NCI-H1092 treated with DMSO at 0.1 percent for 48 hours (cell line): ENCODE measurements around the gene TRIM47.
"Not testable (repeated sequence)": the region's sequence is repeated elsewhere in the genome, so short reads cannot be mapped to it uniquely, and the experiment has no call there.

Source experiments
- DNase-seq: peaks from one replicate; lab custom pipeline; 2025; lab: John Stamatoyannopoulos, UW

TRIM47 gene

DNA sequence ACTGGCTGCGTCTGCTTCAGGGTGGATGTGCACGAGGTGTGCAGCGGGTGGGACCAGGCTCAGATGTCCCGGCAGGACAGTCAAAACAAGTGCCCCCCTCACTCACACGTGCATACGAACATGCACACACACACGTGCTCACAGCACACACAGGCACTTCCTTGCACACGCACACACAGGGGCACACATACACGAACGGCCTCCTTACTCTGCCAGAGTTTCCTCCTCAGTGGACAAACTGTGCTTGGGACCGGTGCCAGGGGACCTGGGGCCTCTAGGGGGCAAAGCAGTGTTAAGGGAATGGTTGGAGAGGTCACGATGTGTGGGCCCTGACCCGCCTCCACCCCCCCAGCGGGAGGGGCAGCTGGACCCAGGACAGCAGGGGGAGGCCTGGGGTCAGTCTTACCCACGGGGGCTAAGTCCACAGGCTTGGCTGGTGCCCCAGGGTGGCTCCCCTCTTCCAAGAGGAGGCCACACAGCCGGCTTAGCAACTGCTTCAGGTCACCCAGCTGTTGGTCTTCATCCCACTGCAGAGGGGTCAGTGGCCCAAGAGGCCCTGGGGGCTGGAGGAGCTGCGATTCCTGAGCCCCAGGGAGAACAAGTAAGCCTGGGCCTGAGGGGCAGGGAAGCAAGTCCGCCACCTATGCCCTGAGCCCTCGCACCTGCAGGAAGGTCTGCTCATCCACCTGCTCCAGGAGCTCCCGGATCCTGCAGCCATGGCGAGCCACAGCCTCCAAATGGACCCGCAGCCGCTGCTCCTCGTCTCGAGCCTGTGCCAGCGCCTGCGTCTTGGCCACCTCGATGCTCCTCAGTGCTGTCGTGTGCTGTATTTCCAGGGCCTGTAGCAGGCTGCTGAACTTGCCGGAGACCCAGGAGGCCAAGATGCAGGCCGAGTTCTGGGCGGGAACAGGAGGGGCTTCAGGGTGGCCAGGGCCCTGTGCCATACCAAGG is 13.5 kb upstream of the TRIM47 start:
- no peak for DNase-seq

DNA sequence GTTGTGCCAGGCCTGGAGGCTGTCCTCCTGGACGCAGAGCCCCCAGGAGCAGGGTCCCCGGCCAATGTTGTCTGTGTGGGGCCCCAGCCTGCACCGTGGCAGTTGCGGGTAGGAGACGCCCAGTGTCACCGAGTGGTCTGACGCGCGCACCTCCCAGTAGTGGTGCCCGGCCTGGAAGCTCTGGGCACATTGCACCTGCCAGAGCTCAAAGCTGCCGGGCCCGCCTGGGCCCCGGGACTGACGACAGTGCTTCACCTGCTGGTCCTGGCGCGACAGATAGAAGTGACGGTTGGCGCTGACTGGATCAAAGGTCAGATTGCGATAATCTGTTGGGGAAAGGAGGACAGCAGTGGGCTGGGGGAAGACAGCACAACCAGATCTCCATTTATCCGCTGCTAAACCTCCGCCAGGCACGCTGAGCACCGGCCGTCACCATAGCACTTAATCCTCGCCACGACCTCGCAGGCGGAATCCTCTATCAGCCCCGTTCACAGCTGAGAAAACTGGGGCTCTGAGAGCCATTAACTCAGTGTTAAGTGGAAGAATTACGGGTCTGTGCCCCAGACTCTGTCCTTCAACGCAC is 12.7 kb upstream of the TRIM47 start:
- DNase-seq, result no peak

DNA sequence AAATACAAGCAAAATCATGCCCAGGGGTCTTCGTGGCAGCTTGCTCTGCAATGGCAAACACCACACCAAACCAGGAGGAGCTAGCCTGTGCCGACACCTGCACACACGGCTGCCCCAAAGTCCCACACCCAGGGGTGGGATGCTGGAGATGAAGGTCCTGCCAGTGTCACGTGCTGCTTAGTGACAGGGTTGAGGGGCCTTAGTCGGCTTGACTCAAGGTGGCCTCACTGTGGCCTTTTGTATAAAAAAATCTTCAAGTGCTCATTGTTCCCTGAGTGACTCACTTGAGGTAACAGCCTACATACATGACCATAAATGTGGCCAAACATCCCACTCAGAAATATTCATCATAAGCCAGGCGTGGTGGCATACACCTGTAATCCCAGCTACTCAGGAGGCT is 11.1 kb upstream of the TRIM47 start:
- no peak for DNase-seq

DNA sequence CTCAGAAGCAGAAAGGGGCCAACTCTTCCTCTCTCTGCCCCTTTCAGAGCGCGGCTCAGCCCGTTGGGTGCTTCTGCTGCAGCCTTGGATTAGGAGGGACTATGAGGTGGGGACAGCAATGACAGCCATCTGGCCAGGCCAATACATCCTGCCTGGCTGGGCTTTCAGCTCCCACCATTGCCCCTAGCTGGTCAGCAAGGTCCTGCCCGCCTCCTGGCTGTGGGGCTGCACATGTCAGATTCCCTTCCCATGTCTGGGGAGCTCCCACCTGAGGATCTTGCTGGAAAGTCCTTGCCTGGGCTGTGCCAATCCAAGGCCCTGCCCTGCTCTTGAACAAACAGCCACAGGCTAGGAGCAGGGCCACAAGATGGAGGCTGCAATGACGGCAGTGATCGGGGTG is 10.1 kb upstream of the TRIM47 start:
- no peak for DNase-seq

DNA sequence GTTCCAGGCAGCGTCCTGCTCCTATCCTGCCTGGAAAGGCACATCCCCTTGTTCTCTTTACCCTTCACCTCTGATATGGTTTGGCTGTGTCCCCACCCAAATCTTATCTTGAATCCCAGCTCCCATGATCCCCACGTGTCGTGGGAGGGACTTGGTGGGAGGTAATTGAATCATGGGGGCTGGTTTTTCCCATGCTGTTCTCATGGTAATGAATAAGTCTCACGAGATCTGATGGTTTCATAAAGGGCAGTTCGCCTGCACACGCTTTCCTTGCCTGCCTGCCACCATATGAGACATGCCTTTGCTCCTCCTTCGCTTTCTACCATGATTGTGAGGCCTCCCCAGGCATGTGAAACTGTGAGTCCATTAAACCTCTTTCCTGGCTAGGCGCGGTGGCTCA is 7.5 kb upstream of the TRIM47 start:
- not testable (repeated sequence) for DNase-seq

DNA sequence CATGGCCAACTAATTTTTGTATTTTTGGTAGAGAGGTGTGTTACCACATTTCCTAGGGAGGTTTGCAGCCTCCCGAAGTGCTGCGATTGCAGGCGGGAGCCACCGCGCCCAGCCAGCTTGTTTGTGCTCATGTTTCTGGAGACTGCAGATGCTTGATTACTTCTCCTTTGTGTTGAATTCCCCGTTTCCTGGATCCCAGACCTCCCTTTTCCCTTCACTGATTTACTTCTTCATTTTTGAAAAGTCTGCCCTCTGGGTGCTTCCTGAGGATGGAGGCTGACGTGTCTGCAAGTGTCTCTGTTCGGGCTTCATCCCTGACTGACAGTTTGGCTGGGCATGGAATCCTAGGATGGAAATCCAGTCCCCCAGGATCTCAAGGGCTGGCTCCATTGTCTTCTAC is 7.0 kb upstream of the TRIM47 start:
- DNase-seq, result no peak

DNA sequence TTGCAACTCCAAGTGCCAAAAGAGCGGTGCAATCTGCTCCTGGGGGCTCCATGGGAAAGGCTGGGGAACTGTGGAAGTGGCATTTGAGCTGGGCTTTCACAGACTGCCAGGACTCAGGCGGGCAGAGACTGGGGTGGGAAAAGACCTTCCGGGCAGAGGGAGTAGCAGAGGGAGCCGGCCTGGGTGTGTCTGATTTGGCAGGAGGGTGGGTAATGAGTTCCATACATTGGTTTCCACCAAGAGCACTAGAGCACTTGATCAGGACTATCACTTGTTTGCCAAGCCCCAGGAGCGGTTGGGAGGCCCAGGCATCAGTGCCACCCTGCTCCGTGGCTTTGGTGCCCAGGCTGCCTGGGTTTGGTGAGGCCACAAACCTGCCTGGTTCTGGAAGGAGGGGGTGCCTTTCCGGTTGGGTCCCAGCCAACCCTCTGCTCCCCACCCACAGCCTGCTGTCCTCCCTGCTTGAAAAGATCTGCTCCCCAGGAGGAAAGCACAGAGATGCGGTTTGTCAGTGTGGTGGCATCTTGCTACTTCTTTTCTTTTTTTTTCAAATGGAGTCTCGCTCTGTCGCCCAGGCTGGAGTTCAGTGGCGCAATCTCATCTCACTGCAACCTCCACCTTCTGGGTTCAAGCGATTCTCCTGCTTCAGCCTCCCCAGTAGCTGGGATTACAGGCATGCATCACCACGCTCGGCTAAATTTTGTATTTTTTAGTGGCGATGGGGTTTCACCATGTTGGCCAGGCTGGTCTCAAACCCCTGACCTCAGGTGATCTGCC is 3.5 kb upstream of the TRIM47 start:
- DNase-seq, result no peak

DNA sequence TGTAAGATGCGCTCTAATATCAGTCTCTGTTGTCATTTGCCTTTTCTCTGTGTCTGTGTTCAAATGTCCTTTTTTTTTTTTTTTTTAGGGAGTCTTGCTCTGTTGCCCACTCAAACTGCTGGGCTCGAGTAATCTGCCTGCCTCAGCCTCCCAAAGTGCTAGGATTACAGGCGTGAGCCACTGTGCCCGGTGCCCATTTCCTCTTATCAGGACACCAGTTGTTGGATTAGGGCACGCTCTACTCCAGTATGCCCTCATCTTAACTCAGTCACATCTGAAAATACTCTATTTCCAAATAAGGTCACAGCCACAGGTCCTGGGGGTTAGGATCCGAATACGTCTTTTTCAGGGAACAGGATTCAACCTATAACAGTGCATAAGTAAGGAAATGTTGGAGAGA is 1.9 kb upstream of the TRIM47 start:
- no peak for DNase-seq

DNA sequence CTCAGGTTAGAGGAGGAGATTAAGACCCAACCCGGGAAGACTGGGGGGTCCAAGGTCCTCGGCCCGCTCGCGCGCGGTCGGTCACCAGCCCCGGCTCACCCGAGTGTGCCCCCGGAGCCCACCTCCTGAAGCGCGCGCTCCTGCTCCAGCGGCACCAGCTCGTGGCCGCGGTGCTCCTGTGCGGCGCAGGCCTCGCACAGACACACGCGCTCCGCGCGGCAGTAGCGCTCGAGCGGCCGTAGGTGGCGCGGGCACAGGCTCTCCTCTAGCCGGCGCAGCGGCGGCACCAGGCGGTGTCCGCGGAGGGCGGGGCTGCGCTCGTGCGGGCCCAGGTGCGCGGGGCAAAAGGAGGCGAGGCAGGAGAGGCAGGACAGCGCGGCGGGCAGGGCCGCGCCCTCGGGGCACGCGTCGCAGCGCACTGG is 618 bp downstream of the TRIM47 start:
- DNase-seq, result peak; percentile 65

DNA sequence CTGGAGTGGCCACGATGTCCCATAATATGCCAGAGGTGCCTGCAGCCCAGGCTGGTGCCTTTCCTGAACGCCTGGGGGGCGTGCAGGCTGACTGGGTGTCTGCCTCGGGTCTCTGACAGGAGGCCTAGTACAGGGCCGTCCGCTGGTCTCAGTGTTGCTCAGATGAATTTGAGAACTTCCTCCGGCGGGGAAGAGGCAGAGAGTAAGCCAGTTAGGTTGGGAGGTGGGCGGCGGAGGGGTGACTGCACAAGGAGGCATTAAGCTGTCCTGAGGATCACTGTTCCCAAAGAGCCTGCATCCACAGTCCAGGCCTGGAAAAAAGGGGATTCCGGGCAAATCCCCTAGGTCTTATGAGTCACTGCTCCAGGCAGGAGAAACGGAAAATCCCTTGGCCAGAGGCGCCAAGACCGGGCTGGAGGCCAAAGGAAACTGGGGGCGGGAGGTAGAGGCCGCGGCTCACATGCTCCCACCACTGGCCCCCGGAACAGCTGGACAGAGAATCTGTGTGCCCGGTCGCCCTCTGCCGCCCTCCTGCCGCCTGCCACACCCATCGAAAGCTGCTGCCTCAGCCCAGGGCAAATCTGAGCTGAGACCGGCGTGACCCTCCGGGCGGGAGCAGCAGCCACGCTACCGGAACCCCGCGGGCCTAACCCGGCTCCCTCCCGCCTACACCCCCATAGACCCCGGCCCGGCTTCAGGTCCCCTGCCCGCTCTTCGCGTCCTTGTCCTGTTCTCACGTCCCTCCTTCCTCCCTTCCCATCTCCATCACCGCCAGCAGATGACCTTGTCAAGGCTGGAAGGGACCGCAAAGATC is 1.2 kb downstream of the TRIM47 start:
- peak; percentile 61 for DNase-seq

DNA sequence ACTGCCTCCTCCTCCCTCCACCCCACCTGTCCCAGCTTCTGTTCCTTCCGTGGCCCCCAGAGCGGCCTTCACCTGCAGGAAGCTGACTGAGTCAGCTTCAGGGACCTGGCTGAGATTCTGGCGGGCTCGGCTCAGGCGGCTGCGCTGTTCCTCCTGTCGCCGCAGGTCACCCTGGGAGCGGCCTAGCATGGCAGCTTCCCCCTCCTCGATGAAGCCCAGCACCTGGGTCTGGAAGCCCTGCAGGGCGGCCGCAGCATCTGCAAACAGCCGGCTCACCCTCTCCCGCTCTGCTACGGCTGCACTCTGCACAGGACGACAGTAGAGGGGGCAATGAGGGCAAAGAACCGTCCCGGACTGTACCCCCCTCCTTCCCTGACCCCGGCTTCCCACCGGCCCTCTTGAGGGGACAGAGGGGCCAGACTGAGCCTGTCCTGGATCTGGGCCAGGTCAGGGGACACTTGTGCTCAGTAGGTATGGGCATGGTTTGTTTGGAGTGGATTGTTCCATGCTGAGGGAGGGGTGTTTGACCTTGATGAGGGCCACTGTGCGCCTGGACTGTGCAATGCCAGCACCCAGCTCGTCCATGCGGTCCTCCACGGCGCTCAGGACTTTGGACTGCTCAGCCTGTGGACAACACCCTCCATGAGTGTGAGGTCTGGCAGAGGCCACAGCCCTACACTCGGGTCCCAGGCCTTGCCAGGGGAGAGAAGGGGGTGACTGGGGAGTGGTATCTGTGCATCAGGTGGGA is 2.0 kb downstream of the TRIM47 start:
- DNase-seq, result peak; percentile 45

DNA sequence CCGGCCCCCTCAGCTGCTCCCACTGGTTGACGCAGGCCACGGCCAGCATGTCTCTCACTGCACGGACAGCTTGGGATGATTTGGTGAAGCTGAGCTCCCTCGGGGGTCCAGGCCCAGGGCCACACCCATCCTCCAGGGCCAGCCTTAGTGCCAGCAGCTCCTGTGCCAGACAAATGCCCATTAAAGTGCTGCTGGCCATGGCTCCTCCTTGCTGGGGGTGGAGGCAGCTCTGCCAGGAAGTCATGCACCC is 2.5 kb downstream of the TRIM47 start:
- DNase-seq, result no peak

DNA sequence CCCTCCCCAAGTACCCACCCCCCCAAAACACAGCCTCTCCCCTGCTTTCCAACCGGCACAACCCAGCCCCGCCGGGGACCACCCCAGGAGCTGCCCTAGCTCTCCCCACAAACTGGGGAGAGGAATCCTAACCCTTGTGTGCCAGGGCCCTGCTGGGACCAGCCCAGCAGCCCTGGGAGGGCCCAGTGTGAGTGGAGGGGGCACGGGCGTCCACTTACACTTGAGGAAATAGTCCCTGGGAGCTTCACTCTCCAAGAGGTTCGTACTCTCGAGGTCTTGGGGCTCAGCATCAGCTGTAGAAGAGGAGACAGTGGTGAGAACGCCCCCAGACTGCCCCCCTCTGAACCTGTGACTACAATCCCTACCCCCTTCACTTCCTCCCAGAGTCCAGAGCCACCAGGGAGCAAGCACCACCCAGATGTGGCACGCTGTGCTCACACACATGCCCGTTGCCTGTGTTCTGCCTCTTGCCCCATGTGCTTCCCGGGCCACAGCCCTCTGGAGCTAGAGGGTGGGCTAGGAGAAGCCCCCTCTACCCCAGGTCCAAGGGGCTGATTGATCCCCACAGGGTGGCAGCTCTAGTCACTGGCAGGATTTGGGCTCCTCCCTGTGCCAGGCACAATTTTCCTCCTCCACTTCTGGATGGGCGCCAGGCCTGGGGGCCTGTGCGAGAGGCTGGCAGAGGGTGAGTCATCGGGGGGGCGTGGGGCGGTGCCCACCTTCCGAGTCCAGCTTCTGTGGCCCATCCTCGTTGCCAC is 3.0 kb downstream of the TRIM47 start:
- peak; percentile 41 for DNase-seq

DNA sequence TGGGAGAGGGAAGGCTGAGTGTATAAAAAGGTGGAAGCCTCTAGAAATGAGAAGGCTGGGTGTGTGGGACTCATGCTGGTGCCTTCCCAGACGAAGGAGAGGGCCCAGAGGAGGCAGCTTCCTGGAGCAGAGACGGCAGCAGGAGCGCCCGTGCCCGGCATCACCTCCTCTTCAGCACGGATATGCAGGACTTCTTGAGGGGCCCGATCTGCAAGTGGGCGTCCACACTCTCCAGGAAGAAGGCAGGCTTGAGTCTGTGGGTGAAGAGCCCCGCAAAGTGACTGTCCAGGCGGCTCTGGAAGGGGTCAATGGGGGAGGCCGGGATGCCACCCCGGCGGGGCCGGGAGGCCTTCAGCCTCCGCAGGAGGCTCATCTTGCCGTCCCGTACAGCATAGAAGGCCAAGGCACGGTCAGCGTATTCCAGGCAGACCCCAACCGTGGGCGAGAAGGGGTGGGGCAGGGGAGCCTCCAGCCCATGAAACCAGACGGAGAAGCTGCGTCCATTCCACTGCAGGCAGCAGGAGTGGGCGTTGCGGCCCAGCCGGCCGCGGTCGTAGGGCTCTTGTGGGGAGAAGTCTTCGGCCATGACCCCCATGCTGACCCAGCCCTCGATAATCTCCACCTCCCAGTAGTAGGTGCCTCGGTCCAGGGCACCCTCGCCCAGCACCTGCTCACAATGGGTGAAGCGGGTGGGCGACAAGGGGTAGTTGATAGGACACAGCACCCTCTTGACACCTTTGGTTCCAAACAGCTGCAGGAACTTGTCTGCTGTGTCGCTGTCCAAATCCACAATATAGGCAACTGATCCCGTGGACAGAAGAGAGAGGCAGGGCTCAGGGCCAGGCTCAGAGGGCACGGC is 3.8 kb downstream of the TRIM47 start:
- DNase-seq, result no peak

DNA sequence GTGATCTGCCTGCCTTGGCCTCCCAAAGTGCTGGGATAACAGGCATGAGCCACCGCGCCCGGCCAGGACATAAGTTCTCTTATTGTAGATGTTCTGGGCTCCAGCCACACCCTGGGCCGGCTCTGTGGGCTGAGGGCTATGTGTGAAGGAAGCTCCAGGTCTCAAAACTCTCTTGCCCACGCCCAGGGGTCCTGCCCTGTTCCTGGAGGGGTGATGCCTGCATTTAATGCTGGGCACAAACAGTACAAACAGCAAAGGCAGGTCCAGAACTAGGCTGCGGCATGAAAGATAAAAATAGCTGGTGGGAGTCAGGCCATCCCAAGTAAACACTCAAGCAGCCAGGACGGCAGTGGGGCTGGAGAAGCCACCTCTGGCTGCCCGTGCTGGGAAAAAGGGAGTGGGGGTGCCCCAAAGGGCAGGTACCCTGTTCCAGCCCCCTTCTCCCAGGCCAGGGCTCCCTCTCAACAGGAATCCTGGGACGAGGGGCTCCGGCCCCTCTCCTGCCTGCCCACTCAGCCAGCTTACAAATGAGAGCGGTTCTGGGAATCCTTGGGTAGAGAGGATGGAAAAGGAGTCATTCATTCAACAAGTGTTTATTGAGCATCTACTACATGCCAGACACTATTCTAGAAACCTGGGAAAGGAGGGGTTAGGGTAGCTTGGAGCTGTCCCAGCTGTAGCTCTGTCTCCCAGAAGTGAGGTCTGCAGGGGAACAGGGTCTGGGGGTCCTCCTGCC is 4.6 kb downstream of the TRIM47 start:
- no peak for DNase-seq

DNA sequence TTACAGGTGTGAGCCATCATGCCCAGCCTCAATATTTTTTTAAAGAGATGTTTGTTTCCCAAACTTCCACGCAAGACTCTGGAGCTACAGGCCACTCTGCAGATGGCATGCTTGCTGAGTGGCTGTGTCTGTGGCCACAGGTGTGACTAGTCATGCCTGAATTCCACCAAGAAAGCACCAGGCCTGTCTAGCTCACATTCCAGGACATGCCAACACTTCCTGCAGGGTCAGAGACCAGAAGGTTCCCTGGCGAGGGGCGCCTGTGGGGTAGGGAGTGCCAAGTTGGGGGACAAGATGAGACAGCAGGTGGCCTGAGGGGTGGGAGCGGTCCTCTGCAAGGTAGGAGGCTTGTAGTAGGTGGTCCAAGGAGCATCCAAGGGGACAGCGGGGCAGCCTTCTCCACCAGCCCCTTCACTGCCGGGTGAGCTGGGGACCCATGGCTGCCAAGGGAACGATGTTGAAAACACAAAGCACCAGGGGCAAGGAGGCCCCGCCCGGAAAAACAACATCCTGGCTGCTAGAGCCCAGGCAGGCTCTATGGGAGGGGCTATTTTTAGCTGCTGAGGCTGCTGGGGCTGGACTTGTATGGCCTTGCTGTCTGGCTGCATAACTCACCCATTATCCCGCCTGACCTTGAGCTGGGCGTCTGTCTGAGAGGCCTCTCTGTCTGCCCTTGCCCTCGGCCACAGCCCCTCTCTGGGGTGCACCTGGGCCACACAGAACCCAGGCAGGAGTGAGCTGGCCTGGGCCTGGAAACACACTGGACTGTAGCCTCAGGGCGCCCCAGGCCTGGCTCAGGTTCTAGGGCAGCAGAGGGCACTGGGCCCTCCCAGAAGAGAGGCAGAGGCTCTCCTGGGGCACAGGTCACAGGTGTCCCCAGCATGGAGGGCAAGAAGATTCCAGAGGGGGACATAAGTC is 5.7 kb downstream of the TRIM47 start:
- no peak for DNase-seq

DNA sequence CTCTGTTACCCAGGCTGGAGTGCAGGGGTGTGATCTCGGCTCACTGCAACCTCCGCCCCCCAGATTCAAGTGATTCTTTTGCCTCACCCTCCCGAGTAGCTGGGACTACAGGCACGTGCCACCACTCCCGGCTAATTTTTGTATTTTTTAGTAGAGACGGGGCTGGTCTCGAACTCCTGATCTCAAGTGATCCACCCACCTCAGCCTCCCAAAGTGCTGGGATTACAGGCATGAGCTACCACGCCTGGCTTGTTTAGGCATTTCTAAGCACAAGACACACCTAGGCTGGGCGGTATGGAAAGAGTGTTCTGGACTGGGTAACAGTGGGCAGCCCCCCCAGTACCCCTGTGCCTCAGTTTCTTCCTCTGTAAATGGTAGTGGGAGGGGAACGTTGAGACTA is 8.2 kb downstream of the TRIM47 start:
- not testable (repeated sequence) for DNase-seq
